HFFc6 (cell line): ENCODE data around the gene GATA5. TPM values are rescaled to one million over a fixed set of nuclear protein-coding genes. Genes with fewer than 3 reads are reported as not detected.

Experiments
- DNase-seq: peaks from one replicate; pipeline ENCODE4 v3.0.0-alpha.2; 2018
- H3K27ac Mint-ChIP-seq: 2 replicates; pipeline ENCODE4 v1.8.0; 2020; ENCODE audit warnings: mild to moderate bottlenecking, mixed read lengths
- H3K27me3 Mint-ChIP-seq: 2 replicates; pipeline ENCODE4 v1.8.0; 2021; ENCODE audit warnings: mild to moderate bottlenecking, moderate library complexity, mixed read lengths; ENCODE audit not compliant: insufficient read depth
- H3K36me3 Mint-ChIP-seq: 2 replicates; pipeline ENCODE4 v1.8.0; 2021; ENCODE audit warnings: low read depth, mixed read lengths
- H3K4me1 Mint-ChIP-seq: 2 replicates; pipeline ENCODE4 v1.8.0; 2020; ENCODE audit warnings: low read depth, mixed read lengths
- H3K4me3 Mint-ChIP-seq: 2 replicates; pipeline ENCODE4 v1.8.0; 2020; ENCODE audit warnings: mild to moderate bottlenecking, moderate library complexity, mixed read lengths
- H3K9me3 Mint-ChIP-seq: 2 replicates; pipeline ENCODE4 v1.8.0; 2020; ENCODE audit warnings: mild to moderate bottlenecking, mixed read lengths
- total RNA-seq, 6 experiments: library from RNA; stranded (reverse); fragmentation: NEBNext Ultra II Directional; extraction: Animal tissue kit (Norgen Biotek cat#: 25700); gene quantifications; 2 replicates in 1 of 6; 3 replicates in 5 of 6; pipeline ENCODE4 v1.2.3, GENCODE V29; 2021
- TF ChIP-seq, protein P1 (sequence below): fragments of 200-600 bp; sonication (generic); IDR thresholded peaks from 2 replicates; pipeline ENCODE4 v1.5.0; 2021; ENCODE audit warnings: antibody characterized with exemption, mild to moderate bottlenecking

The GATA5 gene
- total RNA-seq, 6 experiments from 2014 or later = not detected

DNA sequence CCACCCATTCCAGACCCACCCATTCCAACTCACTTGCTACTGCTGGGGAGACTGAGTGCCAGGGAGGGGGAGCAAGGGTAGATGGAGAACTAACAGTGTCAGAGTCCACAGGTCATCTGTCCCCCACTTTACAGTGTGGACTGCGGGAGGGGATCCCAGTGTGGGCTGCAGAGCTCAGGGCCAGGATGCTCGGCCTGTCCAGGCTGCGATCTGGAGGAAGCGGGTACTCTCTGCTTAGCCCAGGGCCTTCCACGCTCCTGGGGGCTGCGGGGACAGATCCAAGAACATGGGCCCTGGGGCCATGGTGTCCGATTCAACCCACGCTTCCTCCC, 14.1 kb upstream of the GATA5 start:
- no peak overlapping the region for H3K27ac Mint-ChIP-seq
- no peaks in the 10 kb centered on the region for H3K36me3 Mint-ChIP-seq
- peaks cover 6% of the 10 kb centered on the region for H3K4me1 Mint-ChIP-seq
- no peak for DNase-seq
- TF ChIP-seq, protein P1, sequence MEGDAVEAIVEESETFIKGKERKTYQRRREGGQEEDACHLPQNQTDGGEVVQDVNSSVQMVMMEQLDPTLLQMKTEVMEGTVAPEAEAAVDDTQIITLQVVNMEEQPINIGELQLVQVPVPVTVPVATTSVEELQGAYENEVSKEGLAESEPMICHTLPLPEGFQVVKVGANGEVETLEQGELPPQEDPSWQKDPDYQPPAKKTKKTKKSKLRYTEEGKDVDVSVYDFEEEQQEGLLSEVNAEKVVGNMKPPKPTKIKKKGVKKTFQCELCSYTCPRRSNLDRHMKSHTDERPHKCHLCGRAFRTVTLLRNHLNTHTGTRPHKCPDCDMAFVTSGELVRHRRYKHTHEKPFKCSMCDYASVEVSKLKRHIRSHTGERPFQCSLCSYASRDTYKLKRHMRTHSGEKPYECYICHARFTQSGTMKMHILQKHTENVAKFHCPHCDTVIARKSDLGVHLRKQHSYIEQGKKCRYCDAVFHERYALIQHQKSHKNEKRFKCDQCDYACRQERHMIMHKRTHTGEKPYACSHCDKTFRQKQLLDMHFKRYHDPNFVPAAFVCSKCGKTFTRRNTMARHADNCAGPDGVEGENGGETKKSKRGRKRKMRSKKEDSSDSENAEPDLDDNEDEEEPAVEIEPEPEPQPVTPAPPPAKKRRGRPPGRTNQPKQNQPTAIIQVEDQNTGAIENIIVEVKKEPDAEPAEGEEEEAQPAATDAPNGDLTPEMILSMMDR = no peak
- H3K27me3 Mint-ChIP-seq = peaks cover 48% of the 10 kb centered on the region
- H3K9me3 Mint-ChIP-seq = no peaks in the 10 kb centered on the region
- no peak overlapping the region for H3K4me3 Mint-ChIP-seq

DNA sequence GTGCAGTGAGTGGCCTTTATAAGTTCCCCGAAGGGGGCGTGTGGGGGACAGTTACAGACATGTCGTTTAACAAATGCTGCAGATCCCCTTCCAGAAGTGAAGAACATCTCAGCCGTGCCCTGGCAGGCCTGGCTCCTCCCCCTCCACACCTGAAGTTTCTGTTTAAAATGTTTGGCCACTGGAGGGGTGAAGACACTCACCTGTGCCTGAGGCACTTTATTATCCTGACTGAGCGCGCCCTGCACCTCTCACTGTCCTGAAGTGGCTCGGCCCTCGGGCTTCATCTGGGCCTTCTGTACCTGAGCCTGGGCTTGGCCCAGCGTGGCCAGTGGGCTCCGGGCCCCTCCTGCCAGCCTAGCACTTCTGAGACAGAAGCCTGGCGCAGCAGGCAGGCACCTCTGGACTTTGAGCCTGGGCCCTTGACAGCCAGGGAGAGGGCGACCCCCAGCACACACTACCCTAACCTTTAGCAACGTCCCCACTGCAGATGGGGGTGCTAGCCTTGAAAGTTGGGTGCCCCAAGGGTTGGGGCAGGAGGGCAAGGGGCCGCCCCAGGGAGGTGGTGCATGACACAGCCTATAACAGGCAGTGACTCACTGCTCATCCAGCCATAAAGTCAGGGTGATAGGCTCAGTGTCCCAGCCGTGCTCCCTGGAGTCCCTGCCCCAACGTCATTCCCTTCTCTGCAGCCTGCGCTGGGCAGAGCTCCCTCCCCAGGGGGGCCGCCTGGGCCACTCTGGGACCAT, 13.6 kb upstream of the GATA5 start:
- Mint-ChIP-seq H3K27me3 (peaks cover 46% of the 10 kb centered on the region), H3K27ac (no peak overlapping the region), H3K4me3 (no peak overlapping the region), H3K4me1 (peaks cover 6% of the 10 kb centered on the region), H3K36me3 (no peaks in the 10 kb centered on the region), H3K9me3 (no peaks in the 10 kb centered on the region)
- DNase-seq = peak; percentile 22
- TF ChIP-seq, protein P1 = no peak

DNA sequence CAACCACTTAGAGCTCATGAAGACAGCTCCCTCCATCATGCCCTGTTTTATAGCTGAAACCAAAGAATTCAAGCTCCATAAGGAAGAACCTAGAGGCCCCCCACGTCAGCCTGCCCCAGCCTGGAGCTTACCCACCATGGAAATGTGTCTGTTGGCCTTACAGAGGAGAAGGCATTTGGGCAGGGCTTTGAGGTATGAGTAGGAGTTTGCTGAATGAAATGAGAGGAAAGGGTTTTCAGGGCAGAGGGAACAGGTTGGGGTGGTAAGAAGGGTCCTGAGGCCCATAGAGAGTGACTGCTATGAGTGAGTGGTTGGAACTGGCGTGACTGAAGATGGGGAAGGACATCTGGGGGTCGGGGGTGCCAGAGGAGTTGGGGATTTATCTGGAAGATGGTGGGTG, 12.7 kb upstream of the GATA5 start:
- H3K36me3 Mint-ChIP-seq = no peaks in the 10 kb centered on the region
- H3K4me3 Mint-ChIP-seq = no peak overlapping the region
- TF ChIP-seq, protein P1 = no peak
- H3K27me3 Mint-ChIP-seq = peaks cover 49% of the 10 kb centered on the region
- DNase-seq = no peak
- H3K27ac Mint-ChIP-seq = no peak overlapping the region
- no peaks in the 10 kb centered on the region for H3K9me3 Mint-ChIP-seq
- H3K4me1 Mint-ChIP-seq = peaks cover 6% of the 10 kb centered on the region

DNA sequence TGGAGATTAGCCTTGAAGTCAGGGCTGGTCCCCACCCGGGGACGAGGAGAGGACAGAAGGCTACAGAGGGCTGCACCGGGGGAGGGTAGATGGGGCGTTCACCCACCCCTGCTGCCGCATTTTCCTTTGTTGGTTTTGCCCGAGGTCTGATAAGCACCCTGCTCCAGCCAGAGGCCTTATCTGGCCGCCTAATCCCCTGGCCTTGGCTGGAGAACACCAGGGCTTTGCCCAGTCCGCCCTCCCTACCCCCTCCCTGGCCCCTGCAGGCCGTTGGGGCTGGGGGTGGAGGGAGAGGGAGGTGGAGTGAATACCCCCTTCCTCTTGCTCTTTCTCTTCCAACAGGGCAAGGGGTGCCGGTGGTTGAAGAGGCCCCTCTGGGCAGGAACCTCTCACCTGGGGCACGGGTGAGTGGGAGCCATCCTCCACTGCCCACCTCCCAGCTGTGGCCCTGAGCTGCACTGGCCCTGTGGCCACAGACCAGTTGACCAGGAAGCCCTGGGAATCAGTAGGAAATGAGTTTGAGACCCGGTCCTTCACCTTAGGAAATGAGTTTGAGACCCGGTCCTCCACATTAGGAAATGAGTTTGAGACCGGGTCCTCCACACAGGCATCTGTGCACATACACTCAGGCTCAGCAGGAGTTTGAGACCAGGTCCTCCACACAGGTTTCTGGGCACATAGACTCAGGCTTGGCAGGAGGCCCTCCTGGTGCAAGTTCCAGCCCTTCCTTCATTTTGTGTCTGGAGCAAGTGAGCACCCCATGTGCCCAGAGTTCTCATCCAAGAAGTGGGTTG, 12.0 kb upstream of the GATA5 start:
- Mint-ChIP-seq H3K27me3 (peaks cover 52% of the 10 kb centered on the region), H3K4me3 (no peak overlapping the region), H3K4me1 (peaks cover 6% of the 10 kb centered on the region), H3K36me3 (no peaks in the 10 kb centered on the region), H3K27ac (no peak overlapping the region), H3K9me3 (no peaks in the 10 kb centered on the region)
- TF ChIP-seq, protein P1 = no peak
- DNase-seq = no peak

DNA sequence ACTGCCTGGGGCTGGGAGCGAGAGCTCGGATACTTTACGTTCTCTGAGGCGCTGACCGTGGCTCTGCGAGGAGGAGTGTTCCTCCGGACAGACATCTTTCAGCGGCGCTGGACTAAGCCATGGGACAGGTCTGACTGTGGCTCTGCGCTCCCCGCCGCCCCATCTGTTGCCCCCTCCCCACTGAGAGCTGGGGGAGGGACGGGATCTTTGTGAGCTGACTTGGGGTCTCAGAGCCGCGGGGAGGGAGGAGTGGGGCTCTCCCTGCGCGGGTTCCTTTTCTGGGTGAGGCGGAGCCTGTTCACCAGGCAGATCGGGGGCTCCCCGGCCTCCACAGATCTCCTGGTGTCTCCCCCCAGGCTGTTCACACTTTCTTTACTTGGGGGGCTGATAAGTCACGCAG, 11.3 kb upstream of the GATA5 start:
- Mint-ChIP-seq H3K4me1 (peaks cover 6% of the 10 kb centered on the region), H3K4me3 (no peak overlapping the region), H3K9me3 (no peaks in the 10 kb centered on the region), H3K36me3 (no peaks in the 10 kb centered on the region), H3K27me3 (peaks cover 54% of the 10 kb centered on the region), H3K27ac (no peak overlapping the region)
- no peak for DNase-seq
- TF ChIP-seq, protein P1 = no peak
